Trophoblast cell (in vitro differentiated cells and primary cell): ENCODE measurements around the gene TSPO.

ENCODE experiments used
- DNase-seq, 2 donors: peaks; one replicate each; pipeline ENCODE4 v3.0.0-alpha.2; 2016
- H2AFZ ChIP-seq: 2 replicates; pipeline ENCODE4 v1.6.1; 2013; ENCODE audit warnings: low read length, moderate library complexity, mild to moderate bottlenecking; ENCODE audit not compliant: insufficient read depth, poor library complexity
- H2AK5ac ChIP-seq: 2 replicates; pipeline ENCODE4 v1.6.1; 2013; ENCODE audit warnings: mild to moderate bottlenecking, low read length
- H2BK120ac ChIP-seq: 2 replicates; pipeline ENCODE4 v1.6.1; 2013; ENCODE audit warnings: low read length, mild to moderate bottlenecking, moderate library complexity; ENCODE audit not compliant: insufficient read depth, poor library complexity
- H2BK12ac ChIP-seq: 2 replicates; pipeline ENCODE4 v1.6.1; 2013; ENCODE audit warnings: mild to moderate bottlenecking, low read length, moderate library complexity
- H2BK5ac ChIP-seq: 2 replicates; pipeline ENCODE4 v1.6.1; 2013; ENCODE audit warnings: low read length, low read depth, moderate library complexity, mild to moderate bottlenecking; ENCODE audit not compliant: poor library complexity
- H3K14ac ChIP-seq: 2 replicates; pipeline ENCODE4 v1.6.1; 2013; ENCODE audit warnings: mild to moderate bottlenecking, low read length
- H3K18ac ChIP-seq: 2 replicates; pipeline ENCODE4 v1.6.1; 2013; ENCODE audit warnings: mild to moderate bottlenecking, low read length
- H3K23ac ChIP-seq: 2 replicates; pipeline ENCODE4 v1.6.1; 2013; ENCODE audit warnings: low read length
- H3K27ac ChIP-seq: 2 replicates; pipeline ENCODE4 v1.5.1; 2013; ENCODE audit warnings: low read depth, mild to moderate bottlenecking, inconsistent platforms, low read length, moderate library complexity
- H3K27me3 ChIP-seq: 2 replicates; pipeline ENCODE4 v1.6.1; 2013; ENCODE audit warnings: inconsistent platforms, mild to moderate bottlenecking, low read length, moderate library complexity; ENCODE audit not compliant: insufficient read depth
- H3K36me3 ChIP-seq, 2 experiments: 1 replicate in 1 of 2; 2 replicates in 1 of 2; pipeline ENCODE4 v1.6.1; 2013; ENCODE audit warnings: low read length in 2 of 2, mild to moderate bottlenecking in 2 of 2, moderate library complexity in 1 of 2; ENCODE audit not compliant: insufficient read depth in 2 of 2, control insufficient read depth in 1 of 2
- H3K4ac ChIP-seq: 2 replicates; pipeline ENCODE4 v1.6.1; 2013; ENCODE audit warnings: low read depth, mild to moderate bottlenecking, low read length, moderate library complexity
- H3K4me1 ChIP-seq, 2 experiments: 1 replicate in 1 of 2; 2 replicates in 1 of 2; pipeline ENCODE4 v1.6.1; 2013; ENCODE audit warnings: low read length in 2 of 2, mild to moderate bottlenecking in 2 of 2, moderate library complexity in 1 of 2; ENCODE audit not compliant: insufficient read depth in 2 of 2, control insufficient read depth in 1 of 2
- H3K4me2 ChIP-seq: 2 replicates; pipeline ENCODE4 v1.6.1; 2013; ENCODE audit warnings: inconsistent platforms, mild to moderate bottlenecking, low read length, moderate library complexity
- H3K4me3 ChIP-seq: 2 replicates; pipeline ENCODE4 v1.5.1; 2013; ENCODE audit warnings: mild to moderate bottlenecking, low read depth, low read length, inconsistent platforms
- H3K79me1 ChIP-seq: one replicate; pipeline ENCODE4 v1.6.1; 2013; ENCODE audit warnings: low read length
- H3K79me2 ChIP-seq: 2 replicates; pipeline ENCODE4 v1.6.1; 2013; ENCODE audit warnings: low read length, mild to moderate bottlenecking; ENCODE audit not compliant: control insufficient read depth, insufficient read depth, poor library complexity
- H3K9ac ChIP-seq: 2 replicates; pipeline ENCODE4 v1.6.1; 2013; ENCODE audit warnings: mild to moderate bottlenecking, low read length
- H3K9me3 ChIP-seq: 2 replicates; pipeline ENCODE4 v1.6.1; 2013; ENCODE audit warnings: low read depth, mild to moderate bottlenecking, control low read depth, inconsistent platforms, low read length; ENCODE audit not compliant: insufficient read depth
- H4K12ac ChIP-seq: 2 replicates; pipeline ENCODE4 v1.6.1; 2013; ENCODE audit warnings: low read depth, mild to moderate bottlenecking, low read length, moderate library complexity
- H4K8ac ChIP-seq: 2 replicates; pipeline ENCODE4 v1.6.1; 2013; ENCODE audit warnings: low read depth, mild to moderate bottlenecking, low read length, moderate library complexity
- H4K91ac ChIP-seq: one replicate; pipeline ENCODE4 v1.6.1; 2013; ENCODE audit warnings: low read depth, mild to moderate bottlenecking, low read length, moderate library complexity
- WGBS: extraction: QIAGEN DNeasy Blood & Tissue Kit; methylation state at CpG from one replicate; pipeline ENCODE4 v1.1.7; 2013; ENCODE audit warnings: missing lambda C conversion rate; ENCODE audit not compliant: insufficient read length, insufficient coverage; ENCODE audit errors: extremely low coverage; 5-methylcytosine and 5-hydroxymethylcytosine counted together

TSPO gene

GRCh38 chr22:43173566-43173965 lies 22.2 kb downstream of the TSPO start:
- no peak overlapping the region for H3K9ac ChIP-seq
- H3K4me1 ChIP-seq, result peaks cover 5% of the 10 kb centered on the region in 2 experiments
- no peaks in the 10 kb centered on the region for H3K79me2 ChIP-seq
- peaks cover 4% of the 10 kb centered on the region for H3K79me1 ChIP-seq
- H2AK5ac ChIP-seq, result no peak overlapping the region
- H3K18ac ChIP-seq, result no peak overlapping the region
- no peak overlapping the region for H4K91ac ChIP-seq
- no peak overlapping the region for H3K4me2 ChIP-seq
- peaks cover 44 to 53% of the 10 kb centered on the region in 2 experiments for H3K36me3 ChIP-seq
- H2BK12ac ChIP-seq, result no peak overlapping the region
- DNase-seq, result no peak
- H3K27me3 ChIP-seq, result no peaks in the 10 kb centered on the region
- no peak overlapping the region for H2BK5ac ChIP-seq
- no peak overlapping the region for H4K8ac ChIP-seq
- WGBS, result no CpG with 5 or more reads among the region's 9 CpGs
- H3K23ac ChIP-seq, result no peak overlapping the region
- H3K27ac ChIP-seq, result no peak overlapping the region
- H3K4me3 ChIP-seq, result no peak overlapping the region
- H3K9me3 ChIP-seq, result no peaks in the 10 kb centered on the region
- no peak overlapping the region for H3K14ac ChIP-seq
- no peak overlapping the region for H2AFZ ChIP-seq
- no peak overlapping the region for H4K12ac ChIP-seq
- H2BK120ac ChIP-seq, result no peak overlapping the region
- H3K4ac ChIP-seq, result no peak overlapping the region

DNA sequence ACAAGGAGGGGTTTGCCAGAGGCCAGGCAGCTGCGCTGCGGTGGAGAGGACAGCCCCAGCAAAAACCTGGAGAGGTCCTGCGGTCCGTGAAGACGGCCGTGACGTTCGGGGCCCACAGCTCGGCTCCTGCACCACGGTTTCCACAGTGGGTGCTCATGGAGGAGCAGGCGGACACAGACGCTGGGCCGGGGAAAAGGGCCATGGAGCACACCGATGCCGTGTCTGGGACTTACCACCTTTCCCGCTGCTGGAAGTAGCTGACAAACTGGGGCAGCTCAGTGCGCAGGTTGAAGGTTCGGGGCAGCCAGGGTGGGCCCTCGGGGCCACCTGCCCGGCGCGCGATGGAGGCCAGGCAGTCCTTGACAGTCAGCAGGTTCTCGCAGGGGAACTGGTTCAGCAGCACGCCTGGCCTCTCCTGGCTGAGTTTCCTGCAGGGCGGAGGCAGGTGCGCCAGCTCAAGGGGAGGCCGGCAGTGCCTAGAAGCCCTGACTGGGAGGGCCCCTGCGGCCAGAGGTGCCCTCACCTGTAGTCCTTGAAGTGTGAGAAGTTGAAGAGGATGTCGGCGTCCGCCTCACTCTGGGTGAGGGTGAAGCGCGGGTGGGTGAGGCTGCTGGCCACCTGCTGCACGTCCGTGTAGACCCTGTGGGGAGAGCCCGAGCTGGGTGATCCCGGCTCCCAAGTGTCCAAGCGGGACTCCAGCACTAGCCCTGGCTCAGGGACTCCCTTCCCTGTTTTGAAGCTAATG lies 22.8 kb downstream of the TSPO start:
- no peak for DNase-seq
- no peak overlapping the region for H3K18ac ChIP-seq
- H3K9ac ChIP-seq, result no peak overlapping the region
- H3K14ac ChIP-seq, result no peak overlapping the region
- no peak overlapping the region for H4K12ac ChIP-seq
- no peak overlapping the region for H3K4ac ChIP-seq
- H2BK5ac ChIP-seq, result no peak overlapping the region
- no peak overlapping the region for H2BK12ac ChIP-seq
- H3K9me3 ChIP-seq, result no peaks in the 10 kb centered on the region
- no CpG with 5 or more reads among the region's 39 CpGs for WGBS
- no peak overlapping the region for H3K27ac ChIP-seq
- H2AFZ ChIP-seq, result no peak overlapping the region
- no peak overlapping the region for H3K4me2 ChIP-seq
- H3K79me2 ChIP-seq, result no peaks in the 10 kb centered on the region
- no peaks in the 10 kb centered on the region for H3K27me3 ChIP-seq
- H4K8ac ChIP-seq, result no peak overlapping the region
- H3K4me1 ChIP-seq, result peaks cover 0 to under 1% of the 10 kb centered on the region in 2 experiments
- no peak overlapping the region for H2BK120ac ChIP-seq
- H3K36me3 ChIP-seq, result peaks cover 49 to 59% of the 10 kb centered on the region in 2 experiments
- no peak overlapping the region for H3K23ac ChIP-seq
- no peaks in the 10 kb centered on the region for H3K79me1 ChIP-seq
- H4K91ac ChIP-seq, result no peak overlapping the region
- H3K4me3 ChIP-seq, result no peak overlapping the region
- H2AK5ac ChIP-seq, result no peak overlapping the region

DNA sequence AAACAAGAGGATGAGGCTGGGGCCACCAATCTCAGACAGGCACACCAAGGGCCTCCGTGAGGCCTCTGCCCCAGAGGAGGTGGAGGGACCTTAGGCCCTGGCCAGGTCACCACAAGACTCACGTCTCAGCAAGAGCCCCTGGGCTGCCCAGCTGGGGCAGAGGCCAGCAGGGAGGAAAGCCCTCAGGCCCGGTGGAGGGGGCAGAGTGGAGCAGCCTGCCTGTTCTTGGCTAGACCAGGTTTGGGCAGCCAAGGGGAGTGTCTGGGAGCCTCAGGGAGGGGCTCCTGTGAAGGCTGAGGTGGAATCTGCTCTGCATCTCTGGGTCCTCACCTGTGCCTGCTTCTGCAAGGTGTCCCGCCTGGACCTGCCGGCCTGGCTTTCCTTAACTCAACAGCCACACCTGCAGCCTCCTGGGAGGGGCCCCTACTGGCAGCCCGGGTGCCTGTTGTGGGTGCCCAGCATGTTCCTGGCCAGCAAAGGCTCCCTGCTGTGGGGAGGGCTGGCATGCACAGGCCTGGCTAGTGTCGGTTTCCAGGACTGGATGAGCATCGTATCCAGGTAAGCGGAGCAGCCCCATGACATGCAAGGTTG lies 23.7 kb downstream of the TSPO start:
- Histone ChIP-seq H3K27me3 (no peaks in the 10 kb centered on the region), H2AK5ac (no peak overlapping the region), H3K36me3 (peaks cover 53 to 64% of the 10 kb centered on the region in 2 experiments), H3K4me1 (no peaks in the 10 kb centered on the region), H3K79me1 (no peaks in the 10 kb centered on the region), H2AFZ (no peak overlapping the region), H3K4ac (no peak overlapping the region), H4K12ac (no peak overlapping the region), H3K4me3 (no peak overlapping the region), H2BK12ac (no peak overlapping the region), H3K23ac (no peak overlapping the region), H3K18ac (no peak overlapping the region), H2BK120ac (no peak overlapping the region), H3K9ac (no peak overlapping the region), H3K27ac (no peak overlapping the region), H2BK5ac (no peak overlapping the region), H3K4me2 (no peak overlapping the region), H3K14ac (no peak overlapping the region), H3K79me2 (no peaks in the 10 kb centered on the region), H4K91ac (no peak overlapping the region), H3K9me3 (no peaks in the 10 kb centered on the region), H4K8ac (no peak overlapping the region)
- no peak for DNase-seq
- no CpG with 5 or more reads among the region's 9 CpGs for WGBS

DNA sequence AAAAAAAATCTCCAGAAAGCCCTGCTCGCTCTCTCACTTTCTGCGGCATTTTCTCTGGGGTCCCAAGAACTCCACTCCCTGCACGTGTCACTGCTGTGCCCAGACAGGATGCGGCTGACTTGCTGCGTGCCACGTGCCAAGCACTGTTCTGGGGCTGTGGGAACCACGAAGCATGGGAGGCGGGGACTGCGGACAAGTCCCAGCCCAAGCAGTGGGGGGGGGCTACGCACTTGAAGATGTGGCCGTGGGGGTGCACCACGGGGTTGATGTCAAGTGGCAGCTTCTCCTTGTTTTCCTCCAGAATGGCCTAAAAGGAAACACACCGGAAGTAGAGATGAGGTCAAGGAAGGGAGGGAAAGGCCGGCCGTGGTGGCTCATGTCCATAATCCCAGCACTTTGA lies 24.7 kb downstream of the TSPO start:
- no CpG with 5 or more reads among the region's 15 CpGs for WGBS
- Histone ChIP-seq H2AK5ac (no peak overlapping the region), H3K23ac (no peak overlapping the region), H2BK12ac (no peak overlapping the region), H2BK5ac (no peak overlapping the region), H3K79me2 (no peaks in the 10 kb centered on the region), H3K9ac (no peak overlapping the region), H3K9me3 (no peaks in the 10 kb centered on the region), H3K27me3 (no peaks in the 10 kb centered on the region), H3K27ac (no peak overlapping the region), H4K8ac (no peak overlapping the region), H3K18ac (no peak overlapping the region), H3K4ac (no peak overlapping the region), H3K14ac (no peak overlapping the region), H2BK120ac (no peak overlapping the region), H3K36me3 (peaks cover 58 to 63% of the 10 kb centered on the region in 2 experiments), H2AFZ (no peak overlapping the region), H4K91ac (no peak overlapping the region), H3K4me2 (no peak overlapping the region), H4K12ac (no peak overlapping the region), H3K4me3 (no peak overlapping the region), H3K4me1 (no peaks in the 10 kb centered on the region), H3K79me1 (no peaks in the 10 kb centered on the region)
- no peak for DNase-seq
